HG03439 (cell line): ENCODE data around the gene SSR3.

Experiments used
- ATAC-seq: cut with Tn5 transposase; IDR thresholded peaks from one replicate; pipeline ENCODE4 v1.9.1; 2021; ENCODE audit warnings: mild to moderate bottlenecking, moderate library complexity; ENCODE audit not compliant: unreplicated experiment

Gene SSR3

DNA sequence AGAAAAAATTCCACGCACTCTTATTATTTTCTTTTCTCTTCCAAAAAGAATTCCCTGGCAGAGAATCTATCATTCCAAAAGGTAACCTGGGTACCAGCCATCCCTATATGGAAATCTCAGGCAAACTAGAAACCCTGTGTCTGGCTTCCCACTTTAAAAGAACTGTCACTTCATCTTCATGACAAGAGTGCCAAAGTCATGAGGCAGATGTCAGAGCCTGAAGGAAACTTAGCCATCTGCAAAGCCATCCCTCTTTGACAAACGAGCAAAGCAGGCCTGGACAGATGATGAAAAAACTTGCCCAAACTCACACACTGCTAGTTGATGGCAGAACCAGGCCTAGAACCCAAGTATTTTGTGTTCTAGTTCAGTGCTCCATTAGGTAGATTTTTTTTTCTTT lies 15.9 kb downstream of the SSR3 start:
- no peak for ATAC-seq

DNA sequence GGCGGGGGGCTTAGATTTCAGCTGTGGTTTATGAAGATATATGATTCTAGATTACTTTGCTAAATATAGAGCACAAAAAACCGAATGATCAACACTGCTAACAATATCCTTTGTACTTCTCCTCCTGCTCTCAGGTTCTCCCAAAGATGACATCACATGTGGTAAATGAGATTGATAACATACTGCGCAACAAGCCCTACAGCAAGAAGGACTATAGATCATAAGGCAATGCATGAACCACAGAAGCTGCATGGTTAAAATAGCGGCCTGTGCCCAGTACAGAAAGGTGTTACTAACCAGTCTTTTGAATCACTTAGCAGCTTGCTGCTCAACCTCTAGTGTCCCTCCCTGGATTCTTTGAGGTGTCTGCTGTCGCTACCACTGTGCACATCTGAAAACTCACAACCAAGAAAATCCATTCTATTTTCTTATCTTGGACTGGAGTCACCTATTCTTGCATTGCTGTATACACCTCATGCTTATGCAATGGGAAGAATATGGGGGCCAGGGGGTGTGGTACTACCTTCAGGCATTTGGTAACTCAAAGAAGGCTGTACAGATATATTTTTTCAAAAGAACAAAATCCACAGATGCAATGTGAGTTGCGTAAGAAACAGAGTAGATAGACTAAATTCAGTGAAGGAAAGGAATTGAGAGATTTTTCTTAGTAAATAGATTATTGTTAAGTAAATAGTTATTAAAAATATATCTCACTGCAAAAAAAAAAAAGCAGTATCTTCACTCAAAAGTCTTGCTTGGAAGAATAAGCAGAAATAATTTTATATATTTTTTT lies 18.2 kb downstream of the SSR3 start:
- no peak for ATAC-seq

DNA sequence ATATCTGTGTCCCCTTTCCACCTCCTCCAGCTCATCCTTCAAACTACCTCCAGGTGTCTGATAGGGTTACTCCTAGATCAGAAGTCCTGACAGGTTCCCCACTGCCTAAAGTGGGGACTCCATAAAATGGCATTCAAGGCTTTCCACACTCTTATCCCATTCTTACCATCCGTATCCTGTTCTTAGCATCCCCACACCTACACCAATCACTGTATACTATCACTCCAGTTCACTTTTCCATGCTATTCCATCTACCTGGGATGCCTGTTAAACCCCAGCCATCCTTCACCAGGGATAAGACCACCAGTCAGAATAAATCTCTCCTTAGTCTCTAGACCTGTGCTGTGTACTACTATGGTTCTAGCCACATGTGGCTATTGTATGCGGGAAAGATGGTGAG lies 19.1 kb downstream of the SSR3 start:
- ATAC-seq, result no peak

- no peak for ATAC-seq
Measured at GRCh38 chr3:156535162-156535627, 19.7 kb downstream of the SSR3 start.

GRCh38 chr3:156533205-156533604 lies 21.7 kb downstream of the SSR3 start:
- ATAC-seq, result no peak

GRCh38 chr3:156532730-156533129 lies 22.2 kb downstream of the SSR3 start:
- ATAC-seq, result no peak

DNA sequence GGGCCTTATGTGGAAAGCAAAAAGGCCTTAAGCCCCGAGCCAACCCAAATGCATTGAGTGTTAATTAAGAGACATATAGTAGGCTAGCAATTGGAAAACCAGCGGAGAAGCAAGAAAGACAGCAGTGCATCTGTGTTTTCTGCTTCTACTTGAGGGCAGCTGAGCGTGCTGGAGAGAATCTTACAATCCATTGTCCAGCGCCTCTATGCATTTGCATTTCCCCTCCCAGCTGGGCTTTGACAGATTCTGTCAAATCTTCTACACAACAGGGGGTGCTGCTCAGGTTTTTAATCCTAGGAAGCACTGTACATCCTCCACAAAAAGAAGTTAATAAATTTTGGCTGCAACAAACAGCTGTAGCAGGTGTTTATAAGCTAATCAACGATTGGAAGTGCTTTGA lies 23.9 kb downstream of the SSR3 start:
- ATAC-seq, result no peak

DNA sequence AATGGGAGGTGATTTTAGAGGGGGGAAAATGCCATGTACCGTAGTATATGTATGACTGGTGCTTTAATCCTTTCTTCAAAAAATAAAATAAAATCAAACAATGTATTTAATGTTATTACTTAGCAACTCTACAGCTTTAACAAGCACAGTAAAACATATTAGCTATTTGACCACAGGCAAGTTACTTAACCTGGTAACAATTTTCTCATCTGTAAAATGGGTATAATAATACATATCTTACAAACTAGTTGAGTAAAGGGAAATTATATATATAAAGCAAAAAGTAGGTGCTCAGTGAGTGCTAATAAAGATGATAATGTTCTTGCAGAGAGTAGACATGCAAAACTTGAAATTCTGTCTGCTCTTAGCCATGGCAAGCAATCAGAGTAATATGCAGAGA lies 27.9 kb downstream of the SSR3 start:
- no peak for ATAC-seq

DNA sequence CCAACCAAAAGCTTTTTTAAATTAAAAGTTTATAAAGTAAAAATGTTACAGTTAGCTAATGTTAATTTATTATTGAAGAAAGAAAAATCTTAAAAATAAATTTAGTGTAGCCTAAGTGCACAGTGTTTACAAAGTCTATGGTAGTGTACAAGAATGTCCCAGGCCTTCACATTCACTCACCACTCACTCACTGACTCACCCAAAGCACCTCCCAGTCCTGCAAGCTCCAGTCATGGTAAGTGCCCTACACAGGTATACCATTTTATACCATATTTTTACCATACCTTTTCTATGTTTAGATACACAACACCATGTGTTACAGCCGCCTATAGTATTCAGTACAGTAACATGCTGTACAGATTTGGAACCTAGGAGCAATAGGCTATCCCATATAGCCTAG lies 29.1 kb downstream of the SSR3 start:
- ATAC-seq, result no peak

DNA sequence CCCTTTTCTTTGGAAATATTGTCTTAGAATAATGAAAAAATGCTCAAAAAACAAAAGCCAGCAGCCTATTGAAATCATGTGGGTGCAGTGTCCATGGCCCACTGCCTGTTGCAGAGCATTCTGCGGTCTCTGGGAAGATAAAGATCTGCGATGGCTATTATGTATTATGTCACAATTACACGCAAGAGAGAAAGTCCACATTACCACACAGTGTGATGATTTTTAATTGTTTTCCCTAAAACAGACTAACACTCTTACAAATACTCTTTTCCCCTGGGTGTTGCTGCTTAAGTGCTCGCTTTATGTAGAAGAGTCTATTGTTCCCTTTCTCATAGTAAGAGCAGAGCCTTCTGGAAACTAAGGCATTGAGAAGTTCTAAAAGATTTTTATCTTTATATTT lies 32.2 kb downstream of the SSR3 start:
- no peak for ATAC-seq

DNA sequence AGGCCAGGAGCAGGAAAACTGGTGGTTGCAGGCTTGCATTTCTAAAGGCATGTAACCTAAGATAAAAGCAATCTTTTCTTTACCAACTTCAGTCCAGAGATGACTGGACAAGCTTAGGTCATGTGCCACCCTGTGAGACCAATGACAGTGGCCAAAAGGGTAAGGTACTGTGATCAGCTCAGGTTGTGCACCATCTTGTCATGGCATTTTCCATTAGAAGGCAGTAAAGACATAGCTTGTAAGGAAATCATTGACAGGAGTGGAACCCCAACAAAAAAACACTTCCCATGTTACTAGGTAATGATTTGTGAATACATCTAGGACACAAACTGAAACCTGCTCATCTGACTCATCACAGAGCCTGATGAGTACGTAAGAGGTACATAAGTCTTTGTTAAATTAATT lies 35.2 kb downstream of the SSR3 start:
- peak; percentile 75 for ATAC-seq

DNA sequence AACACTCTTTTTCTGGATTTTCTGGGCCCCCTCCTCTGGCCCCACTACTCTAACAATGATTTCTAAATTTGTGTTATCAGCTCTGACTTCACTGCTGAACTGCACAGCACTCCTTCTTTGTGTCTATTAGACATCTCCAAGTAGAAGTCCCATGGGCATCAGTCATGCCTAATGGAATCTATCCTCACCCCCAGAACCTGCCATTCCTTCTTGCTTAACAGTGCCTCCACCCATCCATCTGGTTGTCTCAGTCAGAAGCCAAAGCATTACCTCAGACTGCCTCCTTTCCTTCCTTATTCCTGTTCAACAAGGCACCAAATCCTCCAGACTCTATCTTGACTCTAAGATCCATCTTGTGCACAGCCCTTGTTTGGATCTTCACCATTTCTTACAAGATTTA lies 36.2 kb downstream of the SSR3 start:
- no peak for ATAC-seq

GRCh38 chr3:156516961-156517360 lies 38.0 kb downstream of the SSR3 start:
- ATAC-seq, result no peak

GRCh38 chr3:156516284-156516683 lies 38.6 kb downstream of the SSR3 start:
- no peak for ATAC-seq

GRCh38 chr3:156513619-156514018 lies 41.3 kb downstream of the SSR3 start:
- ATAC-seq, result no peak

DNA sequence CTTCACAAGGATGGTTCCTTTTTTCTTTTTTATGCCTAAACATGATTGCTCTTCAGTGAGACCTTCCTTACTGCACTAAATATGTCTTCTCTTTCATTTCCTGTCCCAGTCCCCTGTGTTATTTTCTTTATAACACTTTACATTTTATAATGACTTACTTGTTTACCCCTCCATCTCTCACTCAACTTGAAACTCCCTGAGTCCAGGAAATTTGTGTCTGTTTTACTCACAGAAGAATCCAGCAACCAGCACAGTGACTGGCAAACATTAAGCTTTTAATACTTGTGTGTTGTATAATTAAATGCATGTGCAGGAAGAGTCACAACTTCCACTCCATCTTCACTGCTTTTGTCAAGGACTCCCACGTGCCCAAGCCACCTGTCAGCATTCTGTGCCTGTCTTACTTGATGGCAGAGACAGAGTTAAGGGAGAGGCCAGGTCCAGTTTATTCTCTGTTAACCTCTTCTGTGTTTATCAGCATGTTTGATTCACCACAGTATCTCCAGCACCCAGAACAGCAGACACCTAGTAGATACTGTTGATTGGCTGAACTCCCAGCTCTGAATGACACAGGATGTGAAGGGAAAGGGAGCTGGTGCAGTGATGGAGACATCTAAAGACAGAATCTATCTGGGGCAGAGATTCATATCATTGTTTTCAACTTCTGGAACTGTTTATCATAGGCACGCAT lies 42.8 kb downstream of the SSR3 start:
- ATAC-seq, result no peak

- no peak for ATAC-seq
Measured at GRCh38 chr3:156509189-156510174, 45.4 kb downstream of the SSR3 start.

DNA sequence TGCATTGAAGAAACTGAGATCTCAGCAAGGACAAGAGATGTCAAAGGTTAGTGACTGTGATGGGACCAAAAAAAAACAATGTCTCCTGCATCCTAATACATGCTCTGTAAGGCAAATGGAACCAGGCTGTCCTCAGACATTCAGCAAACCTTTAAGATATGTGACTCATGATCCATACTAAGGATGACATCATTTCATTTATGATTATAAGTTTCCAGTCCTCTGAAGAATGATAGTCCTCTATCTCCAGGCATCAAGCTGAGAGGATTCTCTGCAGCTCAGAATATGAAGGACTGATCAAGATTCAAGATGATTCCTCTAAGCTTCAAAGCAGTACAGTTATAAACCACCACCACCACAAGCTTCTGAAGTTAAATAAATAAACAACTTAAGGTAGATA lies 47.6 kb downstream of the SSR3 start:
- ATAC-seq, result no peak

DNA sequence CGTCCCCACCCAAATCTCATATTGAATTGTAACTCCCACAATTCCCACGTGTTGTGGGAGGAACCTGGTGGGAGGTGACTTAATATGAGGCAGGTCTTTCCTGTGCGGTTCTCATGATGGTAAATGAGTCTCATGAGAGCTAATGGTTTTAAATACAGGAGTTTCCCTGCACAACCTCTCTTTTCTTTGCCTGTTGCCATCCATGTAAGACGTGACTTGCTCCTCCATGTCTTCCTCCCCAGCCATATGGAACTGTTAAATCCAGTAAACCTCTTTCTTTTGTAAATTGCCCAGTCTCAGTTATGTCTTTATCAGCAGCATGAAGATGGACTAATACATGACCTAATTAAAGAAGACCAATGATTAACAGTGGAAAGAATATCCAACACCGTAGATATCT lies 56.6 kb downstream of the SSR3 start:
- ATAC-seq, result no peak

DNA sequence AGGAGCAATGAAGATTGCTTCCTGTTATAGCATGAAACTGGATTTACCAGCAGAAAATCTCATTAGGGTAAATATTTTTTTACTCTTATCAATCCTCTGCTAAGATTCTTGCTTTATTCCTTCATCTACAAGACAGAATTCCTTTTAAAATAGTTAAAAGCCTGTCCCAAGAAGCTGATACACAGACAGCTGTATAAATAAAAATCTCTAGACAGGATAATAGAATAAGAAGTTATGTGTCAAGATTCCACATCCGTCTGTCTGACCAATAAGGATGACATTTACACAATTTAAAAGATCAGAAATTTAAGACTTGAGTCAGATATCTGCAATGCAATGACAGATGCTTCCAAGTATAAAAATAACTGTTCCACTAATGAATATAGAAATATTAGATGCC lies 57.6 kb downstream of the SSR3 start:
- ATAC-seq, result no peak

DNA sequence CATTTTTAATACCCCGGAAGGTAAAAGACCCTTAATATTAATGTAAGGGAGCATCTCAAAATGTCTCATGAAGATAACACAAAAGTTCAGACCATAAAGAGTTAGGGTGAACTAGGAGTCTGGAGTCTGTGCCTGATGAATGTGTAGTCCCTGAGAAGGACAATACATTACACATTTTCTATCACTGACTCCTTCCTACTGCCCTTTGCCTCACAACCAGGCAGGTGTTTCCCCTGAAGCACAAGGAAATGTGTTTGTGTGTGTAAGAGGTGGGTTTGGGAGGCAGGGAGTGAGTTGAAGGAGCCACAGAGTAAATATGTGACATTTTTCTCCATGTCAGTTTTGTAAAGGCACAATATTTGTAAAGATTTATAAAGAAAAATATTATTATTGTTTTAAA lies 59.1 kb downstream of the SSR3 start:
- no peak for ATAC-seq
